Stomach (tissue), 4 donors: ENCODE data around the gene C17orf114.

ENCODE experiments used
- EP300 ChIP-seq: sonication (generic); formaldehyde crosslinking; IDR thresholded peaks from one replicate; pipeline ENCODE4 v1.6.1; 2017; ENCODE audit warnings: antibody characterized with exemption
- POLR2A ChIP-seq, 4 donors: fragments of 450-650 bp; IDR thresholded peaks; one replicate each; pipeline ENCODE4 v1.6.1; 2016; ENCODE audit warnings: antibody characterized with exemption in 4 of 4, control low read depth in 2 of 4, mild to moderate bottlenecking in 1 of 4, moderate library complexity in 1 of 4
- POLR2AphosphoS5 ChIP-seq, 3 donors: sonication (generic); formaldehyde crosslinking; IDR thresholded peaks; one replicate each; pipeline ENCODE4 v1.6.1; 2016; ENCODE audit warnings: antibody characterized with exemption in 3 of 3
- TF ChIP-seq, protein P1 (sequence below), 7 experiments: fragments of 450-650 bp in 4 of 7; fragments of 200-600 bp in 3 of 7; sonication (generic) in 3 of 7; IDR thresholded peaks; one replicate each; pipeline ENCODE4 v1.5.1; 2016 to 2019; ENCODE audit warnings: antibody characterized with exemption in 7 of 7, control low read depth in 2 of 7, mild to moderate bottlenecking in 1 of 7

DNA sequence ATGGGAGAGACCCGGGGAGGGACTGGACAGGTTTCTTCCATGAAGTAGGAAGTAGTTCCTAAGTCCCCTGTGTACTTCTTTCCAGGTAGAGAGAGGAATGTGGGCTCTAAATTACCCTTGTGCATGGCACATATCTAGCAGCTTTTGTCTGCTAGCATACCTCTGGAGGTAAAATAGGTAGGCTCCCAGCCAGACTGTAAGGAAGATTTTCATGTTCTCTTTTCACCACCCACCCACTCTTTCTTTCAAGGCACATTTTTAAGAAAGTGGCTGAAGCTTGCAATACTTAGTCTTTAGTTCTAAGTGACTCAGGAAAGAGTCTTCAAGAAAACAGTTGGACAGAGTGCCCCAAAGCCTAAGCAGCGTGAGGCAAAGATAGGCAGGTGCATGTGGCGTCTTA, 40.2 kb upstream of the C17orf114 start:
- TF ChIP-seq, protein P1, sequence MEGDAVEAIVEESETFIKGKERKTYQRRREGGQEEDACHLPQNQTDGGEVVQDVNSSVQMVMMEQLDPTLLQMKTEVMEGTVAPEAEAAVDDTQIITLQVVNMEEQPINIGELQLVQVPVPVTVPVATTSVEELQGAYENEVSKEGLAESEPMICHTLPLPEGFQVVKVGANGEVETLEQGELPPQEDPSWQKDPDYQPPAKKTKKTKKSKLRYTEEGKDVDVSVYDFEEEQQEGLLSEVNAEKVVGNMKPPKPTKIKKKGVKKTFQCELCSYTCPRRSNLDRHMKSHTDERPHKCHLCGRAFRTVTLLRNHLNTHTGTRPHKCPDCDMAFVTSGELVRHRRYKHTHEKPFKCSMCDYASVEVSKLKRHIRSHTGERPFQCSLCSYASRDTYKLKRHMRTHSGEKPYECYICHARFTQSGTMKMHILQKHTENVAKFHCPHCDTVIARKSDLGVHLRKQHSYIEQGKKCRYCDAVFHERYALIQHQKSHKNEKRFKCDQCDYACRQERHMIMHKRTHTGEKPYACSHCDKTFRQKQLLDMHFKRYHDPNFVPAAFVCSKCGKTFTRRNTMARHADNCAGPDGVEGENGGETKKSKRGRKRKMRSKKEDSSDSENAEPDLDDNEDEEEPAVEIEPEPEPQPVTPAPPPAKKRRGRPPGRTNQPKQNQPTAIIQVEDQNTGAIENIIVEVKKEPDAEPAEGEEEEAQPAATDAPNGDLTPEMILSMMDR (IDR thresholded peaks at IDR 0.05) = no peak
- no peak for TF ChIP-seq POLR2A (IDR thresholded peaks at IDR 0.05)
- no peak for TF ChIP-seq EP300
- TF ChIP-seq POLR2AphosphoS5 (IDR thresholded peaks at IDR 0.05) = no peak
